BLaER1 treated with 17β-estradiol and CSF1 and Interleukin-3, amounts not matched to agents 10 nM and 100 nM (cell line): Measurements from ENCODE around the gene IFI44L.

Source experiments
- H3K27ac ChIP-seq, 11 experiments: shearing (Covaris generic); formaldehyde crosslinking; 2 replicates each; pipeline ENCODE4 v1.8.1; 2022
- H3K27me3 ChIP-seq, 11 experiments: shearing (Covaris generic); formaldehyde crosslinking; 2 replicates each; pipeline ENCODE4 v1.8.1; 2022
- H3K36me3 ChIP-seq, 11 experiments: shearing (Covaris generic); formaldehyde crosslinking; 2 replicates each; pipeline ENCODE4 v1.8.1; 2022
- H3K4me1 ChIP-seq, 10 experiments: shearing (Covaris generic); formaldehyde crosslinking; 2 replicates each; pipeline ENCODE4 v1.8.1; 2022
- H3K4me2 ChIP-seq, 11 experiments: shearing (Covaris generic); formaldehyde crosslinking; 2 replicates each; pipeline ENCODE4 v1.8.1; 2022
- H3K4me3 ChIP-seq, 10 experiments: shearing (Covaris generic); formaldehyde crosslinking; 2 replicates each; pipeline ENCODE4 v1.8.1; 2022
- H3K9ac ChIP-seq, 11 experiments: shearing (Covaris generic); formaldehyde crosslinking; 2 replicates each; pipeline ENCODE4 v1.8.1; 2022
- H3K9me3 ChIP-seq, 11 experiments: shearing (Covaris generic); formaldehyde crosslinking; replicated peaks in 1 of 11; 2 replicates each; pipeline ENCODE4 v1.8.1; 2022
- H4K20me1 ChIP-seq, 11 experiments: shearing (Covaris generic); formaldehyde crosslinking; 2 replicates each; pipeline ENCODE4 v1.8.1; 2022
- Cebpa-rat ChIP-seq, 11 experiments: shearing (Covaris generic); IDR thresholded peaks; 2 replicates each; pipeline ENCODE4 v1.8.1; 2022

IFI44L gene

DNA sequence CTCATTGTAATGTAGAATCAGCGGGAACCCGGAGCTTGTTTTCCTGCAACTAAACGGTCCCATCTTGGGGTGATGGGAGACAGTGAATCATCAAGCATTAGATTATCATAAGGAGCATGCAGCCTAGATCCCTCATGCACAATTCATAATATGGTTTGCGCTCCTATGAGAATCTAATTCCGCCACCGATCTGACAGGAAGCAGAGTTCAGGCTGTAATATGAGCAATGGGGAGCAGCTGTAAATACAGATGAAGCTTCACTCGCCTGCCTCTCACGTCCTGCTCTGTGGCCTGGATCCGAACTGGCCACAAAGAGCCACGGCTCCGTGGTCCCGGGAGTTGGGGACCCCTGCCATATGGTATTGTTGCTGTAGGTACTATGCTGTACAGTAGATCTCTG, 31.0 kb downstream of the IFI44L start:
- H3K4me1 ChIP-seq: peaks cover 3 to 45% (median 20%) of the 10 kb centered on the region in 10 experiments; a peak in 17 of 20 replicates
- peak overlapping the region; percentile 12 to 86 (median 40); a peak in 17 of 22 replicates for H3K4me2 ChIP-seq
- no peak for TF ChIP-seq Cebpa-rat (IDR thresholded peaks at IDR 0.05)
- peak overlapping the region in 2 of 11 experiments; percentile 21 to 45; a peak in 2 of 22 replicates for H3K9ac ChIP-seq
- no peaks in the 10 kb centered on the region for H4K20me1 ChIP-seq
- H3K27ac ChIP-seq: no peak overlapping the region
- peaks cover 24 to 39% (median 29%) of the 10 kb centered on the region in 11 experiments for H3K9me3 ChIP-seq
- H3K27me3 ChIP-seq: no peaks in the 10 kb centered on the region
- peaks cover 0 to 30% (median 0%) of the 10 kb centered on the region in 11 experiments; a peak in 9 of 22 replicates for H3K36me3 ChIP-seq
- peak overlapping the region in 5 of 10 experiments; percentile 16 to 52 (median 47); a peak in 8 of 20 replicates for H3K4me3 ChIP-seq

DNA sequence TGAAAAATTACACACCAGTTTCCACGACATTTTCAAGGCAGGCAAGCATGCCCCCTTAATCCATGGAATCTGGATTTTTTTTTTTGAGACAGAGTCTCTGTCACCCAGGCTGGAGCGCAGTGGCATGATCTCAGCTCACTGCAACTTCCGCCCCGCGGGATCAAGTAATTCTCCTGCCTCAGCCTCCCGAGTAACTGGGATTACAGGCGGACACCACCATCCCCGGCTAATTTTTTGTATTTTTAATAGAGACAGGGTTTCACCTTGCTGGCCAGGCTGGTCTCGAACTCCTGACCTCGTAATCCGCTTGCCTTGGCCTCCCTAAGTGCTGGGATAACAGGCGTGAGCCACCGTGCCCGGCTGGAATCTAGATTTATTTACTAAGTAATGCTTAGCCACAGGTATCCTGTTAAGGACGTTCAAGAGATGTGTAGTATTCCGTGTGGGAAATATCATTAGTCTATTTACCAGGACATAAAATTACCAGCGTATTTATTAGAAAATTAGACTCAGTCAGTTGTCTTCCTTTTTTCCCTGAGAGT, 31.8 kb downstream of the IFI44L start:
- Histone ChIP-seq H3K4me2 (peak overlapping the region in 4 of 11 experiments; percentile 48 to 86 (median 76); a peak in 7 of 22 replicates), H3K36me3 (peaks cover 0 to 30% (median 0%) of the 10 kb centered on the region in 11 experiments; a peak in 9 of 22 replicates), H4K20me1 (no peaks in the 10 kb centered on the region), H3K9ac (peak overlapping the region in 1 of 11 experiments; percentile 21; a peak in 1 of 22 replicates), H3K4me3 (peak overlapping the region in 2 of 10 experiments; percentile 51 to 52; a peak in 4 of 20 replicates), H3K9me3 (peaks cover 15 to 31% (median 21%) of the 10 kb centered on the region in 11 experiments), H3K4me1 (peaks cover 0 to 36% (median 13%) of the 10 kb centered on the region in 10 experiments; a peak in 11 of 20 replicates), H3K27ac (no peak overlapping the region), H3K27me3 (no peaks in the 10 kb centered on the region)
- TF ChIP-seq Cebpa-rat (IDR thresholded peaks at IDR 0.05): no peak

DNA sequence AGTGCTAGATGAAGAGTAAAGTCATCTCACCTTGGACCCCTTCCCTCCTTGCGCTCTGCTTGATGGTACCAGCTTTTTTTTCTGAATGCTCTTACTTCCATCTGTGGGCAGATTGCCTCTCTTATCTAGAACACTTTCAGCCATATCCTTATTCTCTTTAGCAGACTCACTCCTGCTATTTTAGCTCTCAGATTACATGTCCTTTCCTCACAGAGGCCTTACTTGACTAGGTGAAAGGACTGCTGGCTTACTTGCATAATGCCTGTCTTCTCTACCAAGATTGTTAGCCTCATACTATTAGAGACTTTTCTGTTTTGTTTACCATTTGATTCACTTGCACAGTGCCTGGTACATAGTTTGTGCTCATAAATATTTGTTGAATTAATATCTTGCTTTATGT, 38.7 kb downstream of the IFI44L start:
- TF ChIP-seq Cebpa-rat (IDR thresholded peaks at IDR 0.05): no peak
- Histone ChIP-seq H3K4me1 (no peaks in the 10 kb centered on the region), H3K9ac (no peak overlapping the region), H3K9me3 (no peaks in the 10 kb centered on the region), H3K27me3 (no peaks in the 10 kb centered on the region), H3K36me3 (peaks cover 0 to 76% (median 0%) of the 10 kb centered on the region in 11 experiments; a peak in 4 of 22 replicates), H4K20me1 (no peaks in the 10 kb centered on the region), H3K4me3 (no peak overlapping the region), H3K4me2 (no peak overlapping the region), H3K27ac (no peak overlapping the region)

DNA sequence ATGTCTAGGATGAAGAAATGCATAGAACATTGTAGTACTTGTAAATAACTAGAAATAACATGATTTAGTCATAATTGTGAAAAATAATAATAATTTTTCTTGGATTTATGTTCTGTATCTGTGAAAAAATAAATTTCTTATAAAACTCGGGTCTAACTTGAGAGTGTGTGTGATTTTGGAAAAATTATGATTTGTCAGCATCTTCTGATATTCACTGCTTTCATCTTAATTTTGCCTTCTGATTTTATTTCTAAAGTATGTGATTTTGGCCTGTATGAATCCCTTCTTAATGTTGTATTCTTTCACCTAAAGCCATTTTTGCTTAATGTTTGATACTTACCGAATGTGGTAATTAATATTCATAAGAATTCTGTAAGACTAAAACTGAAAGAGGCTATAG, 43.7 kb downstream of the IFI44L start:
- Histone ChIP-seq H3K27ac (no peak overlapping the region), H3K4me2 (no peak overlapping the region), H3K4me3 (no peak overlapping the region), H3K9me3 (no peaks in the 10 kb centered on the region), H4K20me1 (no peaks in the 10 kb centered on the region), H3K9ac (no peak overlapping the region), H3K27me3 (no peaks in the 10 kb centered on the region), H3K4me1 (no peaks in the 10 kb centered on the region), H3K36me3 (peaks cover 0 to 41% (median 0%) of the 10 kb centered on the region in 11 experiments; a peak in 4 of 22 replicates)
- no peak for TF ChIP-seq Cebpa-rat (IDR thresholded peaks at IDR 0.05)

DNA sequence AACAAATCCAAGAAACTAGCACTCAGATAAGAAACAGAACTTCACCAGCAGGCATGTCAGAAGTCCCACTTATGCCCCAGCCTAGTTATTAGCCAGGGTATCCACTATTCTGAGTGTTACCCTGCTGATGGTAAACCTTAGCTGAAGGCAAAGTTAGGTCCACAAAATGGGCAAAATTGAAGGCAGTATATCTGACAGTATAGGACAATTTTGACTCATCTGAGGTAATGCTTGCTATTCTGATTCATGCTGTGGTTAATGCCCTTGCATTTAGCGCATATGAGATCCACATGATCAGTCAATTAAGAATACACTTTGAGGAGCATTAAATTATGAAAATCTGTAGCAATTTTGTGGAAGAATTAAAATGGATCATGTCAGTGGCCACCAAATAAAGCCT, 44.5 kb downstream of the IFI44L start:
- no peak for TF ChIP-seq Cebpa-rat (IDR thresholded peaks at IDR 0.05)
- no peak overlapping the region for H3K4me3 ChIP-seq
- H3K27ac ChIP-seq: no peak overlapping the region
- H3K9ac ChIP-seq: no peak overlapping the region
- no peak overlapping the region for H3K4me2 ChIP-seq
- no peaks in the 10 kb centered on the region for H3K4me1 ChIP-seq
- peaks cover 0 to 33% (median 0%) of the 10 kb centered on the region in 11 experiments; a peak in 4 of 22 replicates for H3K36me3 ChIP-seq
- H3K9me3 ChIP-seq: no peaks in the 10 kb centered on the region
- H3K27me3 ChIP-seq: no peaks in the 10 kb centered on the region
- no peaks in the 10 kb centered on the region for H4K20me1 ChIP-seq

DNA sequence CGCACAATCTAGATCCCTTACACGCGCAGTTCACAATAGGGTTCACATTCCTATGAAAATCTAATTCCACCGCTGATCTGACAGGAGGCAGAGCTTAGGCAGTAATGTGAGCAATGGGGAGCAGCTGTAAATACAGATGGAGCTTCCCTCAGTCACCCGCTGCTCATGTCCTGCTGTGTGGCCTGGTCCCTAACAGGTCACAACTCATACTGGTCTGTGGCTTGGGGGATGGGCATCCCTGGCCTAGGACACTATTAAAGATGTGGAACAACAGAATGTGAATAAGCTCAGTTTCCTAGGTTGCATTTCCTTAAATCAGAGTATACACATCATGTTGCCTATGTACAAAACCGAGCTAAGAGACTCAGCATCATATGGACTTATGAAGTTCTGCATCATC, 45.6 kb downstream of the IFI44L start:
- no peak for TF ChIP-seq Cebpa-rat (IDR thresholded peaks at IDR 0.05)
- no peaks in the 10 kb centered on the region for H3K27me3 ChIP-seq
- no peaks in the 10 kb centered on the region for H3K9me3 ChIP-seq
- no peak overlapping the region for H3K4me3 ChIP-seq
- H3K9ac ChIP-seq: no peak overlapping the region
- no peaks in the 10 kb centered on the region for H4K20me1 ChIP-seq
- no peak overlapping the region for H3K4me2 ChIP-seq
- H3K27ac ChIP-seq: no peak overlapping the region
- H3K36me3 ChIP-seq: peaks cover 0 to 23% (median 0%) of the 10 kb centered on the region in 11 experiments; a peak in 4 of 22 replicates
- no peaks in the 10 kb centered on the region for H3K4me1 ChIP-seq

DNA sequence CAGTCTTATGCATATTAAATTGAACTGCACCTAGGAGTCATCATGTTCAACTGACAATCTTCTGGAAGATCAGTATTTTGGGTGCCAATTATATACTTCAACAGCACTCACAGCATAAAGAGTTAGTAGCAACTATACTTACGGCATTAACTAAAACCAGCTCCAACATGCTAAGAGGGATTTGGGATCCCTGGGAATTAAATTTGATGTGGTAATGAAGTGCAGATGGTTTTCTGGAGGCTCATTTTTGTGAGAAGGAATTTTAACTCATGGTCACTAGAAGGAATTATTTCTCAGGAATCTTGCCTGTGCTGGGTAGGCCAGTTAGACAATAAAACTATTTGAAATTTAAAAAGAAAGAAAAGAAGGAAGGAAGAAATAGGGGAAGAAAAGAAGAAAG, 47.7 kb downstream of the IFI44L start:
- Histone ChIP-seq H3K4me1 (no peaks in the 10 kb centered on the region), H3K4me2 (no peak overlapping the region), H3K36me3 (peaks cover 0 to 7% (median 0%) of the 10 kb centered on the region in 11 experiments; a peak in 3 of 22 replicates), H3K9me3 (no peaks in the 10 kb centered on the region), H4K20me1 (no peaks in the 10 kb centered on the region), H3K4me3 (no peak overlapping the region), H3K9ac (no peak overlapping the region), H3K27me3 (no peaks in the 10 kb centered on the region), H3K27ac (no peak overlapping the region)
- TF ChIP-seq Cebpa-rat (IDR thresholded peaks at IDR 0.05): no peak

DNA sequence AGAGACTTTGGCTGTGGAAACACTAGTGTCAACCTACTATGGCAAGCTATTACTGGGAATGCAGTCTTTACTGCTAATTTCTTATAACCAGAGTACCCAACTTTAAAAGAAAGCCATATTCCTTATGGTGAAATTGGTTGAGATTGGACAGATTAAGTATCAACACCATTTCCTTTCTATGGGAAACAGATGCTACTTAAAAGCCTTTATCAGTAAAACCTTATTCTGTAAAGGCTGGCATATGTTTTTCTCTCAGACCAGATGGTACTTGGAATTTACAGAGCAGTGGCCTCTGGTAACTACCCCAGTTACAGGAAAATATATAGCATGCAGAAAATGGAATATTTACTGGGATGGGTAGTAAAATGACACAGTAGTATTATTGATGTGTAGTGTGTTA, 48.2 kb downstream of the IFI44L start:
- Histone ChIP-seq H4K20me1 (no peaks in the 10 kb centered on the region), H3K4me1 (no peaks in the 10 kb centered on the region), H3K4me2 (no peak overlapping the region), H3K4me3 (no peak overlapping the region), H3K27me3 (no peaks in the 10 kb centered on the region), H3K27ac (no peak overlapping the region), H3K9ac (no peak overlapping the region), H3K36me3 (peaks cover 0 to 2% (median 0%) of the 10 kb centered on the region in 11 experiments; a peak in 3 of 22 replicates), H3K9me3 (no peaks in the 10 kb centered on the region)
- TF ChIP-seq Cebpa-rat (IDR thresholded peaks at IDR 0.05): no peak

DNA sequence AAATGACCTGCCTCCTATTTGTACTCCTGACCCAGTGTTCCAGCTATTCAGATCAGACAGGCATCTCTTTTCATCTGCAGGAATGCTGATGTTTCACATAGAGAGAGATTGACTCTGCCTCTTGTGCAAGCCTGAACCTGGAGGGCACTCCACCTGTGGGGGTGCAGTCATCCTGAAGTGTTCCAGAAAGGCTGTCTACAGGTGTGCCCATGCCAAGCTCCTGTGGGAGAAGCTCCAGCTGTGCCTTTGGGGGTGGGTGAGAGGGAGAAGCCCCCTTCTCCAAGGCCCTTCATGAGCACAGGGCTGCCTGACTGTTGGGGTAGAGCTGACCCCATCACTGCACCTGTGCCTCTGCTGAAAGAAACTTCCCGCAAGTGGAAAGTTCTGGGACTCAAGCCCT, 52.2 kb downstream of the IFI44L start:
- Histone ChIP-seq H3K36me3 (no peaks in the 10 kb centered on the region), H4K20me1 (no peaks in the 10 kb centered on the region), H3K9ac (no peak overlapping the region), H3K27me3 (no peaks in the 10 kb centered on the region), H3K4me2 (no peak overlapping the region), H3K4me1 (no peaks in the 10 kb centered on the region), H3K4me3 (no peak overlapping the region), H3K27ac (no peak overlapping the region), H3K9me3 (no peaks in the 10 kb centered on the region)
- no peak for TF ChIP-seq Cebpa-rat (IDR thresholded peaks at IDR 0.05)

DNA sequence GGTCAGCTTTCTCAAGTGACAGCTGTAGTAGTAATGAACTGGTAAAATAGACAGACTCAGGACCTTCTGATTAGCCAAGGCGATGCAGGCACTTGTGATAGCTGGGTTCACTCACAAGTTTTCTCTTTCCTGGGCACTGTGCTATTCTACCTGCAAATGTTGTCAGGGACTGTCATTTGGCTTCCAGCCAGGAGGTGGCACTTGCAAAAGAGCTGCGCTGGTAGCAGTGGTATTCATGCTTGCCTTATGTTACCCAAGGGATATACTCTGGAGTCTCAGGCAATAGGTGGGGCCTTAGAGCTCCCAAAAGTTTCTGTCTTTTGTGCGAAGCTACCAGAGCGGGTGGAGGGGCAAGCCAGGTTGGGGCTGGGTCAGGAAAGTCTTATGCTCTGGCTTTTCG, 52.9 kb downstream of the IFI44L start:
- Histone ChIP-seq H3K36me3 (no peaks in the 10 kb centered on the region), H3K4me2 (no peak overlapping the region), H3K9ac (no peak overlapping the region), H3K27me3 (no peaks in the 10 kb centered on the region), H4K20me1 (no peaks in the 10 kb centered on the region), H3K9me3 (no peaks in the 10 kb centered on the region), H3K4me3 (no peak overlapping the region), H3K4me1 (peaks cover 0 to 2% (median under 1%) of the 10 kb centered on the region in 10 experiments; a peak in 3 of 20 replicates), H3K27ac (no peak overlapping the region)
- TF ChIP-seq Cebpa-rat (IDR thresholded peaks at IDR 0.05): no peak
